Keratinocyte (primary cell): Measurements from ENCODE around the gene OTX2. TPM values are rescaled to one million over a fixed set of nuclear protein-coding genes. Genes with fewer than 3 reads are reported as not detected.

ENCODE experiments used
- DNase-seq: peaks from one replicate; pipeline ENCODE4 v3.0.0-alpha.2; 2011; ENCODE audit warnings: low read depth, missing footprints, low spot score
- FAIRE-seq: peaks from 2 replicates; lab custom pipeline; 2011; peaks lifted over from hg19 to GRCh38; lab: Jason Lieb, UNC
- H2AFZ ChIP-seq: 2 replicates; pipeline ENCODE4 v1.6.0; 2012; ENCODE audit warnings: low read length, control low read depth, inconsistent platforms; ENCODE audit not compliant: control insufficient read depth
- H3K27ac ChIP-seq: 2 replicates; pipeline ENCODE4 v1.5.1; 2011; ENCODE audit warnings: low read length; ENCODE audit not compliant: control insufficient read depth, insufficient read depth
- H3K27me3 ChIP-seq: 3 replicates; pipeline ENCODE4 v1.6.0; 2011; ENCODE audit warnings: low read length; ENCODE audit not compliant: control insufficient read depth, insufficient read depth; ENCODE audit errors: extremely low read depth
- H3K36me3 ChIP-seq, 2 experiments: 2 replicates in 1 of 2; 3 replicates in 1 of 2; pipeline ENCODE4 v1.5.1; 2011; ENCODE audit warnings: low read length in 2 of 2, mild to moderate bottlenecking in 1 of 2; ENCODE audit not compliant: control insufficient read depth in 2 of 2, insufficient read depth in 2 of 2; ENCODE audit errors: extremely low read depth in 1 of 2
- H3K4me1 ChIP-seq: 3 replicates; pipeline ENCODE4 v1.5.1; 2011; ENCODE audit warnings: low read length; ENCODE audit not compliant: control insufficient read depth, insufficient read depth; ENCODE audit errors: extremely low read depth
- H3K4me2 ChIP-seq: 3 replicates; pipeline ENCODE4 v1.6.0; 2011; ENCODE audit warnings: low read depth, low read length; ENCODE audit not compliant: control insufficient read depth, insufficient read depth; ENCODE audit errors: extremely low read depth
- H3K4me3 ChIP-seq, 3 experiments: fragments of 200-600 bp in 1 of 3; sonication (generic) in 1 of 3; 2 replicates in 2 of 3; 3 replicates in 1 of 3; pipeline ENCODE4 v1.5.1; 2011 to 2016; ENCODE audit warnings: low read length in 3 of 3, mild to moderate bottlenecking in 3 of 3, control low read depth in 2 of 3, inconsistent platforms in 1 of 3, low read depth in 1 of 3, mixed read lengths in 1 of 3, mixed run types in 1 of 3, moderate library complexity in 1 of 3; ENCODE audit not compliant: control insufficient read depth in 2 of 3, insufficient read depth in 2 of 3; ENCODE audit errors: extremely low read depth in 1 of 3
- H3K79me2 ChIP-seq: 2 replicates; pipeline ENCODE4 v1.6.0; 2012; ENCODE audit warnings: low read length; ENCODE audit not compliant: control insufficient read depth, insufficient read depth
- H3K9ac ChIP-seq: 3 replicates; pipeline ENCODE4 v1.6.0; 2011; ENCODE audit warnings: low read length; ENCODE audit not compliant: control insufficient read depth, insufficient read depth; ENCODE audit errors: extremely low read depth
- H3K9me1 ChIP-seq: 3 replicates; pipeline ENCODE4 v1.6.0; 2011; ENCODE audit warnings: low read length; ENCODE audit not compliant: control insufficient read depth, insufficient read depth; ENCODE audit errors: extremely low read depth
- H3K9me3 ChIP-seq: 2 replicates; pipeline ENCODE4 v1.5.1; 2012; ENCODE audit warnings: low read depth, low read length; ENCODE audit not compliant: control insufficient read depth
- H4K20me1 ChIP-seq: 3 replicates; pipeline ENCODE4 v1.6.0; 2011; ENCODE audit warnings: low read length; ENCODE audit not compliant: control insufficient read depth, insufficient read depth; ENCODE audit errors: extremely low read depth
- EZH2 ChIP-seq: IDR thresholded peaks from one replicate; pipeline ENCODE4 v1.6.1; 2012; ENCODE audit warnings: inconsistent platforms, mild to moderate bottlenecking, low read length, moderate library complexity
- dilution Hi-C: fragments of 300-500 bp; cut with MboI; formaldehyde crosslinking; loops from one replicate; pipeline ENCODE4 v1.7.0; 2020; ENCODE audit warnings: low sequenced_read_pairs; ENCODE audit not compliant: extremely low pct_ligation_motif_present
- polyA plus RNA-seq, 5 experiments: library from polyadenylated mRNA; depleted of rRNA in 3 of 5; stranded (reverse) in 3 of 5; stranded (forward) in 1 of 5; unstranded in 1 of 5; fragments of >200 nt; gene quantifications; 1 replicate in 1 of 5; 2 replicates in 3 of 5; 3 replicates in 1 of 5; pipeline versions ENCODE4 v1.2.1 to v1.2.3, GENCODE V29; 2011 to 2012; ENCODE audit warnings: missing spikeins in 2 of 5, low read depth in 1 of 5, low replicate concordance in 1 of 5
- small RNA-seq, 3 experiments: library from RNA; depleted of rRNA; stranded (forward); fragments of <200 nt; gene quantifications; one replicate each; pipeline ENCODE3, GENCODE V24; 2012; ENCODE audit warnings: low read depth in 3 of 3, low replicate concordance in 1 of 3; ENCODE audit not compliant: insufficient read length in 3 of 3
- TF ChIP-seq, protein P1 (sequence below), 3 experiments: IDR thresholded peaks in 1 of 3; conservative IDR thresholded peaks in 1 of 3; optimal IDR thresholded peaks in 1 of 3; 2 replicates in 2 of 3; 3 replicates in 1 of 3; pipeline versions ENCODE3 to v1.5.1; 2011; ENCODE audit warnings: low read length in 3 of 3, mild to moderate bottlenecking in 3 of 3, moderate library complexity in 2 of 3, control low read depth in 1 of 3, inconsistent platforms in 1 of 3; ENCODE audit not compliant: insufficient read depth in 2 of 3; ENCODE audit errors: extremely low read depth in 1 of 3

Gene OTX2
- polyA plus RNA-seq, 1 donor (not counting 4 experiments of a cell fraction or from before 2014, with no cell fraction given) = not detected

- H3K27me3 ChIP-seq = no peaks in the 10 kb centered on the region
- H3K27ac ChIP-seq = no peak overlapping the region
- no peak overlapping the region for H3K4me3 ChIP-seq
- dilution Hi-C loops = no loop called here
- H3K9ac ChIP-seq = no peak overlapping the region
- H3K9me3 ChIP-seq = no peaks in the 10 kb centered on the region
- no peaks in the 10 kb centered on the region for H4K20me1 ChIP-seq
- no peak overlapping the region for H2AFZ ChIP-seq
- H3K4me2 ChIP-seq = no peak overlapping the region
- TF ChIP-seq, protein P1, sequence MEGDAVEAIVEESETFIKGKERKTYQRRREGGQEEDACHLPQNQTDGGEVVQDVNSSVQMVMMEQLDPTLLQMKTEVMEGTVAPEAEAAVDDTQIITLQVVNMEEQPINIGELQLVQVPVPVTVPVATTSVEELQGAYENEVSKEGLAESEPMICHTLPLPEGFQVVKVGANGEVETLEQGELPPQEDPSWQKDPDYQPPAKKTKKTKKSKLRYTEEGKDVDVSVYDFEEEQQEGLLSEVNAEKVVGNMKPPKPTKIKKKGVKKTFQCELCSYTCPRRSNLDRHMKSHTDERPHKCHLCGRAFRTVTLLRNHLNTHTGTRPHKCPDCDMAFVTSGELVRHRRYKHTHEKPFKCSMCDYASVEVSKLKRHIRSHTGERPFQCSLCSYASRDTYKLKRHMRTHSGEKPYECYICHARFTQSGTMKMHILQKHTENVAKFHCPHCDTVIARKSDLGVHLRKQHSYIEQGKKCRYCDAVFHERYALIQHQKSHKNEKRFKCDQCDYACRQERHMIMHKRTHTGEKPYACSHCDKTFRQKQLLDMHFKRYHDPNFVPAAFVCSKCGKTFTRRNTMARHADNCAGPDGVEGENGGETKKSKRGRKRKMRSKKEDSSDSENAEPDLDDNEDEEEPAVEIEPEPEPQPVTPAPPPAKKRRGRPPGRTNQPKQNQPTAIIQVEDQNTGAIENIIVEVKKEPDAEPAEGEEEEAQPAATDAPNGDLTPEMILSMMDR (optimal IDR thresholded peaks at IDR 0.05 in 1 of 3, IDR thresholded peaks at IDR 0.05 in 1 of 3, conservative IDR thresholded peaks at IDR 0.05 in 1 of 3; ENCODE audit: extremely low read depth in 1 of 3, insufficient read depth in 2 of 3, low read length in 3 of 3) = no peak
- TF ChIP-seq EZH2 = no peak
- DNase-seq (no peak), FAIRE-seq (no peak)
- H3K9me1 ChIP-seq = no peaks in the 10 kb centered on the region
- no peaks in the 10 kb centered on the region for H3K4me1 ChIP-seq
- H3K36me3 ChIP-seq = no peaks in the 10 kb centered on the region
- H3K79me2 ChIP-seq = no peaks in the 10 kb centered on the region
Observed at GRCh38 chr14:56752428-56752827, 57.9 kb downstream of the OTX2 start.

DNA sequence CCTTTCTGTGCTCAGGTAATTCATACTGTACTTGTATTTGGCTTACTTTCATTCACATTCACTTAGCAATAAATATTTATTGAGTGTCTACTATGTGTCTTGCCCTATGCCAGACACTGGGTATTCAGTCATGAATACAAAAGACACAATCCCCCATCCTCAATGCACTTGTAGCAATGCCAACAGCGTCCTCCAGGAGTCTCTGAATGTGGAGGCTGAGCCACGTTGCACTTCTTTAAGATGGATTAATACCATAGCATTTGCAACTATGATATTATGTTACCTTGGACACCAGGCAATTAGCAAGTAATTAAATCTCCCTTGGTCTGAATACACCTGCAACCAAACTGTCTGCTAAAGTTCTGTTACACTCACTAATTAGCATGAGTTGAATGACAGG is 58.8 kb downstream of the OTX2 start:
- TF ChIP-seq, protein P1 (optimal IDR thresholded peaks at IDR 0.05 in 1 of 3, IDR thresholded peaks at IDR 0.05 in 1 of 3, conservative IDR thresholded peaks at IDR 0.05 in 1 of 3; ENCODE audit: extremely low read depth in 1 of 3, insufficient read depth in 2 of 3, low read length in 3 of 3) = no peak
- no peak for TF ChIP-seq EZH2
- H3K9me1 ChIP-seq = no peaks in the 10 kb centered on the region
- no peak for DNase-seq
- H3K9me3 ChIP-seq = no peaks in the 10 kb centered on the region
- H3K27me3 ChIP-seq = no peaks in the 10 kb centered on the region
- H3K4me1 ChIP-seq = no peaks in the 10 kb centered on the region
- no peak overlapping the region for H3K4me2 ChIP-seq
- H4K20me1 ChIP-seq = no peaks in the 10 kb centered on the region
- H3K79me2 ChIP-seq = no peaks in the 10 kb centered on the region
- dilution Hi-C loops = no loop called here
- H3K9ac ChIP-seq = no peak overlapping the region
- no peak overlapping the region for H2AFZ ChIP-seq
- H3K36me3 ChIP-seq = no peaks in the 10 kb centered on the region
- no peak overlapping the region for H3K4me3 ChIP-seq
- no peak overlapping the region for H3K27ac ChIP-seq
- FAIRE-seq = no peak

Small RNA genes lying within 50 kb of the gene (small RNA-seq; reads per million reads assigned to genes)
- gene RN7SL461P (0 reads per million in 3 experiments), gene RNU6-1204P (0 reads per million in 3 experiments)

Other genes starting within 250 kb of the OTX2 start
- 8.8 to 13.1 TPM (median 11.4 TPM) in 3 replicates for gene TMEM260, start 230.7 kb downstream of the OTX2 start, polyA plus RNA-seq